Measurements from ENCODE around the gene KLHL1.

KLHL1 gene

DNA sequence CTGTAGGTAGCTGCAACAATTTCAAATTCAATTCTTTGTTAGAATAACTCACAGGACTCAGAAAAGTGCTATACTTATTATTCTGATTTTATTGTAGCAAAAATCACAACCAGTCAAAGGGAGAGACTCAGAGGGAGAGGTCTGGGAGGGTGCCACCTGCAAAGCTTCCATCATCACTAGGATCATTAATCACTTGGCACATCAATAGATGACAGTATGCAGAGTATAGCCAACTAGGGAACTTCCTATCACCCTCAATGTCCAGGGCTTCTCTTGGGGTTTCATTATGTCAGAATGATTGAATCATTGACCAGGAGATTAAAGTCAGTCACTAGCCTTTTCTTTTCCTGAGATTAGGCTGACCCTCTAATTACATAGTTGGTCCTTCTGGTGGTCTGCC is 432.0 kb downstream of the KLHL1 start:
- no peak for DNase-seq

DNA sequence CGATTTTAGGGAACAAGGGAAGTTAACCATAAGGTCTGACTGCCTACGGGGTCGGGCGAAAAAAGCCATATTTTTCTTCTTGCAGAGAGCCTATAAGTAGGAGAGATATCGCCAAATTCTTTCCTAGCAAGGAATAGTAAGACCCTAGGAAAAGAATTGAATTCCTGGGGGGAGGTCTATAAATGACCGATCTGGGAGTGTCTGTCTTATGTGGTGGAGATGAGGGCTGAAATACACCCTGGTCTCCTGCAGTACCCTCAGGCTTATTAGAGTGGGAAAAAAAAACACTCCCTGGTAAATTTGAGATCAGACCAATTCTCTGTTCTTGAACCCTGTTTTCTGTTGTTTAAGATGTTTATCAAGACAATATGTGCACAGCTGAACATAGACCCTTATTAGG is 448.1 kb downstream of the KLHL1 start:
- no peak for DNase-seq

- no peak for DNase-seq
Measured at GRCh38 chr13:69657676-69658075, 450.6 kb downstream of the KLHL1 start.

GRCh38 chr13:69654392-69654791 is 453.9 kb downstream of the KLHL1 start:
- DNase-seq: no peak
